H54 (cell line): ENCODE data around the gene ALKBH3.

Source experiments
- DNase-seq: peaks from one replicate; pipeline ENCODE4 v3.0.0; 2011; ENCODE audit warnings: low spot score, mixed read lengths; ENCODE audit not compliant: insufficient read length
- FAIRE-seq: peaks from 3 replicates; lab custom pipeline; 2011; peaks lifted over from hg19 to GRCh38; lab: Jason Lieb, UNC
- POLR2A ChIP-seq: IDR thresholded peaks from 2 replicates; pipeline ENCODE4 v1.6.1; 2011; ENCODE audit warnings: low read depth, mild to moderate bottlenecking, low read length

The ALKBH3 gene

DNA sequence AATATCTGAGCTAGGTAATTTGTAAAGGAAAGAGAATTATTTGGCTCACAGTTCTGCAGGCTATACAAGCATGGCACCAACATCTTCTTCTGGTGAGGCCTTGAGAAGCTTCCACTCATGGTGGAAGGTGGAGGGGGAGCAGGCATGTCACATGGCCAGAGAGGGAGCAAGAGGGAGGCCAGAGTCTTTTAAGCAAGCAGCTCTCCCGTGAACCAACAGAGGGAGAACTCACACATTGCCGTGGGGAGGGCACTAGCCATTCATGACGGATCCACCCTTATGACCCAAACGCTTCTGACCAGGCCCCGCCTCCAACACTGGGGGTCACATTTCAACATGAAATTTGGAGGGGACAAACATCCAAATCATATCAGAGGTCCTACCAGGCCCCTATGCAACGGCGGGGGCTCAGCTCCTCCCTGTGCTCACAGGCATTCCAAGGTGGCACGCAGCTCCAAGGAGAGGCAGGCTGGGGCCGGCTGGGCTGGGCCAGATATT is 66.4 kb downstream of the ALKBH3 start:
- FAIRE-seq (no peak), DNase-seq (no peak)
- no peak for TF ChIP-seq POLR2A

DNA sequence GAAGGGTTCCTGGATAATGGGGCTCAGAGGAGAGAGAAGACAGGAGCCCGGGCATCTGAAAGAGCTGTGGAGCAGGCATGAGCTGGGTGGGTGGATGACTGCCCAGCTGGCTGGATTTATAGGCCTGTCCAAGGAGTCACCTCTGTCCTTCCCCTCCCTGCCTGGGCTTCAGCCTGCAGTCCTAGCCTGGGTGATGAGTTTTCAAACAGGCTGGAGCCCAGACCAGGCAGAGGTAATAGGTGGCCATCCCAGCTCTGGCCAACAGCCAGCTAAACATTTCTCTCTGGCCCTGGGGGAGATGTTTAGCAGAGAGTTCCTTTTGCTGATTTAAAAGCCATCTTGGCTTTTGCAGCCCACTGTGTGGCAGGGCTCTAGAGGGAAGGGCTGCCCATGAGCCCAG is 67.2 kb downstream of the ALKBH3 start:
- no peak for TF ChIP-seq POLR2A
- no peak for DNase-seq
- no peak for FAIRE-seq

DNA sequence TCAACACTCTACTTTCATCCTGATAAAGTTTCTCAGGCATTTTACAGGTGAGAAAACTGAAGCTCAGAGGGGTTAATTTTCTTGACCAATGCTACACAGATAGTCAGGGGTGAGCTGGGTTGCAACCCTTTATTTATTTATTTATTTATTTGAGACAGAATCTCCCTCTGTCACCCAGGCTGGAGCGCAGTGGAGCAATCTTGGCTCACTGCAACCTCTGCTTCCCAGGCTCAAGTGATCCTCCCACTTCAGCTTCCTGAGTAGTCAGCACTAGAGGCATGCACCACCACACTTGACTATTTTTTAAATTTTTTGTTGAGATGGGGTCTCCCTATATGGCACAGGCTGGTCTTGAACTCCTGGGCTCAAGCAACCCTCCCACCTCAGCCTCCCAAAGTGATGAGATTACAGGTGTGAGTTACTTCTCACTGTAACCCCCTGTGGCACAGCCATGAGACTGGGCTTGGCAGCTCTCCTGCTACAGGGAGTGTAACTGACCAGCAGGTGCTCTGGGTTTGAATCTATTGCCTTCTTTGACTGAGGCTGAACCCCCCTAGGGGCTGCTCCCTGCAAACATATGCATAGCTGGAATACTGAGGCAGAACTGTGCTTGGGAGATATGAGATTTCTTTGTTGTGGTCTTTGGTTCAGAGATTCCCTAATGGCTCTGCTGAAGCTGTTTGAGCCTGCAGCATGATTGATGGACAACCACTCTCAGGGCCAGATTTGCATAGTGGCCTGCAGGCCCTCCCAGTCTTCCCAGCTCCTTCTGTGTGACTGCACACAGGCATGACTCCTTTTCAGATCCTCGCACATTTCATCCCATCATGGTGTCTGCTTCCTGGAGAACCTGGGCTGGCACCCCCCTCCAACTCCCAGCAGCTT is 68.0 kb downstream of the ALKBH3 start:
- no peak for DNase-seq
- FAIRE-seq = no peak
- no peak for TF ChIP-seq POLR2A

DNA sequence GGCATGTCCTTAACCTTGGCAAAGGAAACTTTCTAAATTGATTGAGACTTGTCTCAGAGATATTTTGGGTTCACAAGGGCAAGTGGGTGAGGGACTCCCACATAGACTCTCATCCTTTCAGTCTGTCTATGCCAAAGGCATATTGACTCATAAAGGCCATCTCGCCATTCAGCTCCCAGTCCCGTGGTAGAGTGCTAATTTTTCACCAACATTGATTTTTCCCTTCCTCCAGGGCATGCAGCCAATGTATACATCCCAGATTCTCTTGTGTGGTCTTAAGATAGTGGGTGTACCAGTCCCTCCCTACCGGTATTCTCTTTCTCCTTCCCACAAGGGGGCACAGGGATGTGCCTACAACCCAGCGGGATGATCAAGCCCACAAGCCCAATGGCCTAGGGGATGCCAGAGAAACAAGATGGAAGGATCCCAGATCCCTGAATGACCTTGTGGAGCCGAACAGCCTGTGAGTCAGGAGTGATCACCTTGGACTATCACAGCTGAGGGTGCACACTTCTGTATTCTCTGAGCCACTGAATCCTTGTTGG is 69.8 kb downstream of the ALKBH3 start:
- DNase-seq (no peak), FAIRE-seq (no peak)
- TF ChIP-seq POLR2A = no peak

DNA sequence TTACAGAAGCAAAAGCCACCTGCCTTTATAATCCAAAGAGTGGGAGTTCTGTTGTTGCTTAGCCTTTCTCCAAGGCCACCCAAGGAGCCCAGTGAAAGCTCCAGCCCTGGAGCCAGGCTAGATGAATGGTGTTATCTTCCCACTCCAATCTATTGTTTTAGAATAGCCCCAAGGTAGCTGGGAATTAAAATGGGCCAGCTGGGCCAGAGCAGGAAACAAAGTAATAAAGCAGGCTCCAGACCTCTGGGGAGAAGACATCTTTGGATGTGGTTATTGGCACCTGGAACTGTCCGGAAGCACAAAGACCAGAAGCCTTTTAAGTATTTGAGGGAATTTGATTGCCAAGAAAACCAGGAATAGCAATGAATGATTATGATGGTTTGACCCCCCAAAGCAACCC is 70.6 kb downstream of the ALKBH3 start:
- FAIRE-seq = no peak
- TF ChIP-seq POLR2A = no peak
- DNase-seq = no peak

DNA sequence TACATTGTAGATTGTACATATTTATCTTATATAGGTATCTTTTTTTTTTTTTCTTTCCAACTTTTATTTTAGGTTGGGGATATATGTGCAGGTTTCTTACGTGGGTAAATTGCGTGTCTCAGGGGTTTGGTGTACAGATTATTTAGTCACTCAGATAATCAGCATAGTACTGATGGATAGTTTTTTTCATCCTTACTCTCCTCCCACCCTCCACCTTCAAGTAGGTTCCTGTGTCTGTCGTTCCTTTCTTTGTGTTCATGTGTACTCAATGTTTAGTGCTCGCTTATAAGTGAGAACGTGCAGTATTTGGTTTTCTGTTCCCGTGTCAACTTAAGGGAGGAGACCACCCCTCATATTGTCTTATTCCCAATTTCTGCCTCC is 71.4 kb downstream of the ALKBH3 start:
- no peak for FAIRE-seq
- TF ChIP-seq POLR2A = no peak
- no peak for DNase-seq

DNA sequence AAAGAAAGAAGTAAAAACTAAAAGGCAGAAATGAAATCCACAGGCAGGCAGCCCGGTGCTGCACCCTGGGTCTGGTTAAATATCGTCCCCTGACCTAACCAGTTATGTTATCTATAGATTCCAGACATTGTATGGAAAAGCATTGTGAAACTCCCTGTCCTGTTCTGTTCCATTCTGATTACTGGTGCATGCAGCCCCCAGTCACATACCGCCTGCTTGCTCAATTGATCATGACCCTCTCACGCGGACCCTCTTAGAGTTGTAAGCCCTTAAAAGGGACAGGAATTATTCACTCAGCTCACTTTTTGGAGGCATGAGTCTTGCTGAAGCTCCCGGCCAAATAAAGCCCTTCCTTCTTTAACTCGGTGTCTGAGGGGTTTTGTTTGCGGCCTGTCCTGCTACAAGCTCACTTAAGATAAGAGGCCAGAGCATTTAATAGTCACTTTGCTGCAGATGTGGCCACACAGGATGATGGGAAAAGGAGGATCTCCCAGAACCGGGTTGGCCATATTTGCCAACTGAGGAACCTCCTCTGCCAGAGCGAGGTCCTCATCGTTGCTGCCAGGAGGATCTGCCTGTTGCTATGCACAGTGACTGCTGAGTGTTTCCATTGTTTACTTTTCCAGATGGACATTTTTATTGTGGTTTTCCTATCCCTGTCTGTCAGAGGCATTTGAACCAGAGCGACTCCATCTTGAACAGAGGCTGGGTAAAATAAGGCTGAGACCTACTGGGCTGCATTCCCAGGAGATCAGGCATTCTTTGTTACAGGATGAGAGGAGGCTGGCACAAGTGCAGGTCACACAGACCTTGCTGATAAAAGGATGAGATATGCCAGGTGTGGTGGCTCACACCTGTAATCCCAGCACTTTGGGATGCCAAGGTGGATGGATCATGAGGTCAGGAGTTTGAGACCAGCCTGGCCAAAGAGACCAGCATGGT is 72.0 kb downstream of the ALKBH3 start:
- DNase-seq (no peak), FAIRE-seq (no peak)
- TF ChIP-seq POLR2A = no peak

DNA sequence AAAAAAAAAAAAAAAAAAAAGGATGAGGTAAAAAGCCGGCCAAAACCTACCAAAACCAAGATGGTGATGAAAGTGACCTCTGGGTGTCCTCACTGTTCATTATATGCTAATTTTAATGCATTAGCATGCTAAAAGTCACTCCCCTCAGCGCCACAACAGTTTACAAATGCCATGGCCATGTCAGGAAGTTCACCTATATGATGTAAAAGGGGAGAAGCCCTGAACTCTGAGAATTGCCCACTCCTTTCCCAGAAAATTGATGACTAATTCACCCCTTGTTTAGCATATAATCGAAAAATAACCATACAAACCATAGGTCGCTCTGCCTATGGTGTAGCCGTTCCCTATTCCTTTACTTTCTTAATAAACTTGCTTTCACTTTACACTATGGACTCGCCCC is 72.9 kb downstream of the ALKBH3 start:
- FAIRE-seq (no peak), DNase-seq (no peak)
- no peak for TF ChIP-seq POLR2A

DNA sequence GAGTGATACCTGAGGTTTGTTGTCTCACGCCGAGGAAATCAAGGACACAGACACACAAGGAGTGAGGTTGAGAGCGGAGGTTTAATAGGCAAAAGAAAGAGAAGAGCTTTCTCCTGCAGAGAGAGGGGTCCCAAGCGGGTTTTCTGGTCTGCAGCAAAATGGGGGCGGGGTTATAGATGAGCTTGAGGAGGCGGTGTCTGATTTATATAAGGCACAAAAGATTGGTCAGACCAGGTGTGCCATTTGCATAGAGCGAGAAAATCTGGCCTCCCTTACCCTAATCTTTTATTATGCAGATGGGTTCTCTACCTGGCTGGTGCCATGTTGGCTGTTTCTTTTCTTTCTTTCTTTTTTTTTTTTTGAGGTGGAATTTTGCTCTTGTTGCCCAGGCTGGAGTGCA is 73.6 kb downstream of the ALKBH3 start:
- FAIRE-seq (no peak), DNase-seq (no peak)
- TF ChIP-seq POLR2A = no peak

DNA sequence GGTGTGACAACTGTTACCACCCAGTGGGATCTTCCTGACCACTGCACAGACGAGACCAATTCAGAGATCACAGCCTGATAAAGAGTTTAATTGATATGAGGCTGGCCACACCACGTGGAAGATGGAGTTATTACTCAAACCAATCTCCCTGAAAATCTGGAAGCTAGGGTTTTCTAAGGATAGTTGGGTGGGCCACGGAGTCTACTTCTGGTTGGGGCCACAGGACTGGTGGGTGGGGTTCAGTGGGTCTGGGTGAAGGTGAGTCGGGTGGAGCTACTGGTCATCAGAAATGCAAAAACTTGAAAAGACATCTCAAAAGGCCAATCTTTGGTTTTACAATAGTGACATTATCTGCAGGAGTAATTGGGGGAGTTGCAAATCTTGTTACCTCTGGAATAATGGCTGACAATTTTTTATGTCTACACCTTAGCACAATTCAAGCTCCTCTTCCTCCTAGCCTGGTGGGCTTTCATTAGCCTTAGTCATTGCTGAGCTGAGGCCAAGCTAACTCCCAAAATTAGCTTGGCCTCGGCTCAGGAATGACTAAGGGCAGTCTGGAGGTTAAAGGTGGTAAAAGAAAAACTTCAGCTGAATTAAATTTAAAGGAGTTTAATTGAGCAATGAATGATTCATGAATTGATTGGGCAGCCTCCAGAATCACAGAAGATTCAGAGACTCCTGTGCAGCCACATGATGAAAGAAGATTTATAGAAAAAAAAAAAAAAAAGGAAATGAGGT is 74.9 kb downstream of the ALKBH3 start:
- FAIRE-seq = no peak
- TF ChIP-seq POLR2A = no peak
- no peak for DNase-seq

DNA sequence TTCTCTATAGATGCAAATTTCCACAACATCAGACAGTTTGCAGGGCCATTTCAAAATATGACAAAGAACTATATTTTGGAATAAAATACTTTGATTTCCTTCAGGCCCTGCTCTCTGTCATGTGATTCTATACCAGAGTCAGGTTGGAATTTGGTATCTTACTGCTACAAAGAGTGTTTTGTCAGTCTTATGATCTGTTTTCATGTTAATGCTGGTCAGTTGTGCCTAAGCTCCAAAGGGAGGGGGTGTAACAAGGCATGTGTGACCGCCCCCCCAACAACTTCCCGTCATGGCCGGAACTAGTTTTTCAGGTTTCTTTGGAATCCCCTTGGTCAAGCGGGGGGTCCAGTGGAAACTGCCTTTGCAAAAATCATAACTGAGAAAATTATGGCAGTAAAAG is 76.9 kb downstream of the ALKBH3 start:
- DNase-seq (no peak), FAIRE-seq (no peak)
- no peak for TF ChIP-seq POLR2A

DNA sequence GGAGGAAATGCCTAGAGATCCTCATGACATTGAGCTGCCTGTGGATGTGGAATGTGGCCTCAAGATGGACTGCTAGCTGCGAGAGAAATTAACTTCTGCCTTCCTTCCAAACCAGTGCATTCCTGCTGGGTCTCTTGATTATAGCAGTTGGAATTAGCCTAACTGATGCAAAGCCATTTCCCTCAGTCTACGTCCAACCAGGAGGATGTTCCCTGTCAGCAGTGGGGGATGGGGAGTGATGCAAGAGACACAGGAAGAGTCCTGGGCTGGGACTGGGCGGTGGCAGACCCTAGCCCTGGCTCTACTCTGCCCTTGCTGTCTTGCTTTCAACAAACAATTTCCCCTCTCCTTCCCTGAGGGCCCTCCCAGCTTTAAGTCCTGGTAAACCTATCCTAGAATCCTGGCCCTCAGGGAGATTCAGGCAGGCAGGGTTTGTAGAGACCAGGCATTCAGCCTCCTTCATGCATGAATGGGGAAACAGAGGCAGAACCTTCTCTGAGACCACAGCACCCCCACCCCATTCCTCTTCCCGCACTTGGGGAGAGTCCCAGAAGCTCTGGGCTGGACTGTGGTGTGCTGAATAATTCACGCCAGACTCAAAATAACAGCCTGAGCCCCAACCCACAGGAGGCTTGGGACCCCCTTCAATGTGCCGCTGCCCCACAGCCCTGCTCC is 78.8 kb downstream of the ALKBH3 start:
- DNase-seq (no peak), FAIRE-seq (no peak)
- no peak for TF ChIP-seq POLR2A
